Left hindlimb (tissue), 1 donor: Measurements from ENCODE around the gene SOCS4.
"Not testable (repeated sequence)": the region's sequence is repeated elsewhere in the genome, so short reads cannot be mapped to it uniquely, and the experiment has no call there.

Source experiments
- DNase-seq: peaks from one replicate; pipeline ENCODE4 v3.0.0-alpha.2; 2018

The SOCS4 gene

GRCh38 chr14:55052269-55052930 lies 25.4 kb downstream of the SOCS4 start:
- no peak for DNase-seq

- DNase-seq: no peak
These were observed 26.0 kb downstream of the SOCS4 start for GRCh38 chr14:55053018-55053417.

GRCh38 chr14:55053500-55053899 lies 26.5 kb downstream of the SOCS4 start:
- no peak for DNase-seq

- DNase-seq: no peak
These were observed 27.1 kb downstream of the SOCS4 start for GRCh38 chr14:55054098-55054497.

GRCh38 chr14:55057919-55058318 lies 30.9 kb downstream of the SOCS4 start:
- no peak for DNase-seq

GRCh38 chr14:55059333-55059732 lies 32.3 kb downstream of the SOCS4 start:
- no peak for DNase-seq

- peak; percentile 30 for DNase-seq
These were observed 35.7 kb downstream of the SOCS4 start for GRCh38 chr14:55062517-55063351.

- not testable (repeated sequence) for DNase-seq
These were observed 37.9 kb downstream of the SOCS4 start for GRCh38 chr14:55064896-55065295.

- no peak for DNase-seq
These were observed 38.4 kb downstream of the SOCS4 start for GRCh38 chr14:55065411-55065810.

GRCh38 chr14:55066223-55066622 lies 39.2 kb downstream of the SOCS4 start:
- no peak for DNase-seq

GRCh38 chr14:55070981-55071411 lies 44.0 kb downstream of the SOCS4 start:
- DNase-seq: no peak

- DNase-seq: peak; percentile 58
These were observed 45.0 kb downstream of the SOCS4 start for GRCh38 chr14:55071870-55072640.

- no peak for DNase-seq
These were observed 46.8 kb downstream of the SOCS4 start for GRCh38 chr14:55073856-55074255.

- DNase-seq: peak; percentile 30
These were observed 47.6 kb downstream of the SOCS4 start for GRCh38 chr14:55074662-55075061.

GRCh38 chr14:55075628-55076175 lies 48.7 kb downstream of the SOCS4 start:
- DNase-seq: no peak

GRCh38 chr14:55077170-55078151 lies 50.4 kb downstream of the SOCS4 start:
- DNase-seq: peak; percentile 59

- DNase-seq: not testable (repeated sequence)
These were observed 52.9 kb downstream of the SOCS4 start for GRCh38 chr14:55079961-55080360.

- no peak for DNase-seq
These were observed 57.5 kb downstream of the SOCS4 start for GRCh38 chr14:55084401-55085059.

- no peak for DNase-seq
These were observed 58.1 kb downstream of the SOCS4 start for GRCh38 chr14:55085060-55085660.

GRCh38 chr14:55086938-55087337 lies 59.9 kb downstream of the SOCS4 start:
- no peak for DNase-seq

GRCh38 chr14:55088356-55088755 lies 61.3 kb downstream of the SOCS4 start:
- no peak for DNase-seq
